ENCODE measurements around the gene COL9A3.

COL9A3 gene

GRCh38 chr20:62809530-62810428, 7.1 kb upstream of the COL9A3 start:
- Histone ChIP-seq H3K9ac (ENCODE audit: low read depth, low read length) (no peak overlapping the region), H3K27me3 (ENCODE audit: control insufficient read depth, insufficient read depth, low read length) (no peaks in the 10 kb centered on the region), H3K36me3 (ENCODE audit: control insufficient read depth, insufficient read depth, low read length) (peaks cover 54% of the 10 kb centered on the region), H3K4me3 (ENCODE audit: low read depth, low read length) (no peak overlapping the region), H3K9me3 (ENCODE audit: control insufficient read depth, insufficient read depth, low read length) (no peaks in the 10 kb centered on the region), H3K4me1 (ENCODE audit: control insufficient read depth, insufficient read depth, low read length) (peaks cover 2% of the 10 kb centered on the region)

GRCh38 chr20:62811320-62811719, 5.5 kb upstream of the COL9A3 start:
- H3K9ac ChIP-seq (ENCODE audit: low read depth, low read length), result no peak overlapping the region
- no peak overlapping the region for H3K4me3 ChIP-seq (ENCODE audit: low read depth, low read length)
- H3K36me3 ChIP-seq (ENCODE audit: control insufficient read depth, insufficient read depth, low read length), result peaks cover 54% of the 10 kb centered on the region
- no peaks in the 10 kb centered on the region for H3K27me3 ChIP-seq (ENCODE audit: control insufficient read depth, insufficient read depth, low read length)
- peaks cover 3% of the 10 kb centered on the region for H3K4me1 ChIP-seq (ENCODE audit: control insufficient read depth, insufficient read depth, low read length)
- H3K9me3 ChIP-seq (ENCODE audit: control insufficient read depth, insufficient read depth, low read length), result no peaks in the 10 kb centered on the region

- Histone ChIP-seq H3K27me3 (ENCODE audit: control insufficient read depth, insufficient read depth, low read length) (no peaks in the 10 kb centered on the region), H3K9me3 (ENCODE audit: control insufficient read depth, insufficient read depth, low read length) (no peaks in the 10 kb centered on the region), H3K36me3 (ENCODE audit: control insufficient read depth, insufficient read depth, low read length) (peaks cover 54% of the 10 kb centered on the region), H3K4me1 (ENCODE audit: control insufficient read depth, insufficient read depth, low read length) (peaks cover 3% of the 10 kb centered on the region), H3K9ac (ENCODE audit: low read depth, low read length) (no peak overlapping the region), H3K4me3 (ENCODE audit: low read depth, low read length) (no peak overlapping the region)
These were observed 5.1 kb upstream of the COL9A3 start for GRCh38 chr20:62811720-62812119.

GRCh38 chr20:62812181-62812906, 4.5 kb upstream of the COL9A3 start:
- Histone ChIP-seq H3K4me3 (ENCODE audit: low read depth, low read length) (no peak overlapping the region), H3K27me3 (ENCODE audit: control insufficient read depth, insufficient read depth, low read length) (no peaks in the 10 kb centered on the region), H3K9ac (ENCODE audit: low read depth, low read length) (no peak overlapping the region), H3K4me1 (ENCODE audit: control insufficient read depth, insufficient read depth, low read length) (peaks cover 3% of the 10 kb centered on the region), H3K36me3 (ENCODE audit: control insufficient read depth, insufficient read depth, low read length) (peaks cover 52% of the 10 kb centered on the region), H3K9me3 (ENCODE audit: control insufficient read depth, insufficient read depth, low read length) (no peaks in the 10 kb centered on the region)

- Histone ChIP-seq H3K4me3 (ENCODE audit: low read depth, low read length) (no peak overlapping the region), H3K4me1 (ENCODE audit: control insufficient read depth, insufficient read depth, low read length) (peaks cover 3% of the 10 kb centered on the region), H3K9ac (ENCODE audit: low read depth, low read length) (no peak overlapping the region), H3K36me3 (ENCODE audit: control insufficient read depth, insufficient read depth, low read length) (peaks cover 47% of the 10 kb centered on the region), H3K9me3 (ENCODE audit: control insufficient read depth, insufficient read depth, low read length) (no peaks in the 10 kb centered on the region), H3K27me3 (ENCODE audit: control insufficient read depth, insufficient read depth, low read length) (no peaks in the 10 kb centered on the region)
These were observed 4.0 kb upstream of the COL9A3 start for GRCh38 chr20:62812907-62813200.

GRCh38 chr20:62813588-62813987, 3.3 kb upstream of the COL9A3 start:
- no peaks in the 10 kb centered on the region for H3K9me3 ChIP-seq (ENCODE audit: control insufficient read depth, insufficient read depth, low read length)
- H3K9ac ChIP-seq (ENCODE audit: low read depth, low read length), result no peak overlapping the region
- H3K27me3 ChIP-seq (ENCODE audit: control insufficient read depth, insufficient read depth, low read length), result no peaks in the 10 kb centered on the region
- H3K4me3 ChIP-seq (ENCODE audit: low read depth, low read length), result no peak overlapping the region
- H3K4me1 ChIP-seq (ENCODE audit: control insufficient read depth, insufficient read depth, low read length), result peaks cover 3% of the 10 kb centered on the region
- H3K36me3 ChIP-seq (ENCODE audit: control insufficient read depth, insufficient read depth, low read length), result peaks cover 43% of the 10 kb centered on the region

GRCh38 chr20:62814060-62814708, 2.7 kb upstream of the COL9A3 start:
- H3K36me3 ChIP-seq (ENCODE audit: control insufficient read depth, insufficient read depth, low read length), result peaks cover 41% of the 10 kb centered on the region
- no peaks in the 10 kb centered on the region for H3K27me3 ChIP-seq (ENCODE audit: control insufficient read depth, insufficient read depth, low read length)
- no peak overlapping the region for H3K9ac ChIP-seq (ENCODE audit: low read depth, low read length)
- H3K9me3 ChIP-seq (ENCODE audit: control insufficient read depth, insufficient read depth, low read length), result no peaks in the 10 kb centered on the region
- peaks cover 3% of the 10 kb centered on the region for H3K4me1 ChIP-seq (ENCODE audit: control insufficient read depth, insufficient read depth, low read length)
- H3K4me3 ChIP-seq (ENCODE audit: low read depth, low read length), result no peak overlapping the region

- H3K36me3 ChIP-seq (ENCODE audit: control insufficient read depth, insufficient read depth, low read length), result peaks cover 36% of the 10 kb centered on the region
- H3K9ac ChIP-seq (ENCODE audit: low read depth, low read length), result no peak overlapping the region
- no peak overlapping the region for H3K4me3 ChIP-seq (ENCODE audit: low read depth, low read length)
- peaks cover 3% of the 10 kb centered on the region for H3K4me1 ChIP-seq (ENCODE audit: control insufficient read depth, insufficient read depth, low read length)
- H3K9me3 ChIP-seq (ENCODE audit: control insufficient read depth, insufficient read depth, low read length), result no peaks in the 10 kb centered on the region
- H3K27me3 ChIP-seq (ENCODE audit: control insufficient read depth, insufficient read depth, low read length), result no peaks in the 10 kb centered on the region
These were observed 2.2 kb upstream of the COL9A3 start for GRCh38 chr20:62814709-62815065.

- H3K9me3 ChIP-seq (ENCODE audit: control insufficient read depth, insufficient read depth, low read length), result no peaks in the 10 kb centered on the region
- H3K27me3 ChIP-seq (ENCODE audit: control insufficient read depth, insufficient read depth, low read length), result no peaks in the 10 kb centered on the region
- peak overlapping the region; percentile 49 for H3K4me3 ChIP-seq (ENCODE audit: low read depth, low read length)
- H3K4me1 ChIP-seq (ENCODE audit: control insufficient read depth, insufficient read depth, low read length), result peaks cover 3% of the 10 kb centered on the region
- H3K9ac ChIP-seq (ENCODE audit: low read depth, low read length), result peak overlapping the region; percentile 37
- H3K36me3 ChIP-seq (ENCODE audit: control insufficient read depth, insufficient read depth, low read length), result peaks cover 31% of the 10 kb centered on the region
These were observed 1.5 kb upstream of the COL9A3 start for GRCh38 chr20:62815066-62815991.

GRCh38 chr20:62816031-62816883, 593 bp upstream of the COL9A3 start:
- peak overlapping the region; percentile 49 for H3K4me3 ChIP-seq (ENCODE audit: low read depth, low read length)
- no peaks in the 10 kb centered on the region for H3K9me3 ChIP-seq (ENCODE audit: control insufficient read depth, insufficient read depth, low read length)
- no peaks in the 10 kb centered on the region for H3K27me3 ChIP-seq (ENCODE audit: control insufficient read depth, insufficient read depth, low read length)
- peak overlapping the region; percentile 54 for H3K9ac ChIP-seq (ENCODE audit: low read depth, low read length)
- H3K4me1 ChIP-seq (ENCODE audit: control insufficient read depth, insufficient read depth, low read length), result peaks cover 3% of the 10 kb centered on the region
- peaks cover 26% of the 10 kb centered on the region for H3K36me3 ChIP-seq (ENCODE audit: control insufficient read depth, insufficient read depth, low read length)

Measured in iPS-15b (cell line).